ENCODE data around the gene CCDC88C. TPM values are rescaled to one million over a fixed set of nuclear protein-coding genes. Genes with fewer than 3 reads are reported as not detected.

CCDC88C gene
- polyA plus RNA-seq, 1 donor (not counting 4 experiments of a cell fraction or from before 2014, with no cell fraction given), result 2.4 TPM

DNA sequence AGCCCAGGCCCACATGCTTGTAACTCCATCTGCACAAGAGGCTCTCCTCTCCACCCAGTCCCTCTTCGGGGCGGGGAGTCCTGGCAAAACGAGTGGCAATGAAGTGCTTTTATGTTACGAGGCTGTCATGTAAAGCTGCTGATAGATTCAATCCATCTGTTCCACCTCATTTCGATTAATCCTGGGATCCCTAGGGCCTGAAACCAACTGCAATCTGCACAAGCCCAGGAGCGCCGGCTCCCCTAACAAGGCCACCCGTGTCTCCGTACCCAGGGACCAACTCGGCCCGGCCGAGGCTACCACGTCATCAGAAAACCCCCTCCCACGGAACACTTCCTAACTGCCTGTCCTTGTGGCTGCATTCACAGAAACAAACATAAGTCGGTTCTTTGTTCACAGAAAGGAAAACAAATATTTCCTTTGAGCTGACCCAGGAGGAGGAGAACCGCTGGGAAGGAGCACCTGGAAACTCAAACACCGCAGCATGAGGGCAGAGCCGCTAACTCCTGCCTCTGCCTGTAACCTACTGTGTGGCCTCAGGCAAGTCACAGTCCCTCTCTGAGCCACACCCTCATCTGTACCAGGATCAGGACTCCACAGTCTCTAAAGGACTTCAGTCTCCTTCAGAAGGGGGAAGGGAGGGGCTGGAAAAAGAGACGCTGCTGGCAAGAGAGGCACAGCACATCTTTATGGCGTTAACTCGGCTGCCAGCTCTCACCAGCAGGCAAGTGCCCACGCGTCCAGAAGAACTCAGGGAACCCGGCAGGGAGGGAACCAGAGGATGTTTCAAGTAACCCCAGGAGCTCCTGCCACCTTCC, 47.8 kb downstream of the CCDC88C start:
- DNase-seq (ENCODE audit: low read depth, low spot score), result peak; percentile 36
- dilution Hi-C loops (cut with MboI; ENCODE audit: extremely low pct_ligation_motif_present, low sequenced_read_pairs), result no loop called here
- no peaks in the 10 kb centered on the region for H3K79me2 ChIP-seq (ENCODE audit: control insufficient read depth, insufficient read depth, low read length)

DNA sequence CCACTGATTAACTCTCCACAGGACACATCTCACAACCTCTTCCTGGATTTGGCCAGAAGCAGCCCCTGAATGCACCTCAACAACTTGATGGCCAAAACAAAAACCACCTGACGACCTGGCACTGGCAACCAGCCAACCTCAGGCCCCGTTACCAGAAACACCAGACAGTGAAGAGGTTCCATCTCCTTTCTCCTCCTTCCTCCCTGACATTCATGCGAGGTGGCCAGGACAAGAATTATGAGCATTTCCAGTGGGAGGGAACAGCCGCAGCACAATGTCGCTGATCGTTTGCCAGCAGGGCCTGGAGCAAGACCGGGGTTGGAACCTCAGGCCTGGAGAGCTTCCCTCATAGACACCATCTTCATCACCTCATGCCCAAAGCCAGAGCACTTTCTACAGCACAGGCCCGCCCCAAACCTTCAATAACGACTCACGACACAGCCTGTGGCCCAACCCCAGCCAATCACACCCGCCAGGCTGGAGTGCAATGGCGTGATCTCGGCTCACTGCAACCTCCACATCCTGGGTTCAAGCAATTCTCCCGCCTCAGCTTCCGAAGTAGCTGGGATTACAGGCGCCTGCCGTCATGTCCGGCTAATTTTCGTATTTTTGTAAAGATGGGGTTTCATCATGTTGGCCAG, 48.7 kb downstream of the CCDC88C start:
- Histone ChIP-seq H3K36me3 (ENCODE audit: control insufficient read depth in 2 of 2, extremely low read depth in 1 of 2, insufficient read depth in 2 of 2, low read length in 2 of 2) (no peaks in the 10 kb centered on the region), H3K27me3 (ENCODE audit: control insufficient read depth, extremely low read depth, insufficient read depth, low read length) (no peaks in the 10 kb centered on the region), H3K9ac (ENCODE audit: control insufficient read depth, extremely low read depth, insufficient read depth, low read length) (no peak overlapping the region), H3K4me1 (ENCODE audit: control insufficient read depth, extremely low read depth, insufficient read depth, low read length) (peaks cover 25% of the 10 kb centered on the region), H3K9me3 (ENCODE audit: control insufficient read depth, low read depth, low read length) (no peaks in the 10 kb centered on the region), H3K27ac (ENCODE audit: control insufficient read depth, insufficient read depth, low read length) (no peak overlapping the region), H3K4me3 (ENCODE audit: control insufficient read depth in 2 of 3, extremely low read depth in 1 of 3, insufficient read depth in 2 of 3, low read depth in 1 of 3, low read length in 3 of 3) (no peak overlapping the region), H2AFZ (ENCODE audit: control insufficient read depth, low read length) (no peak overlapping the region), H3K79me2 (ENCODE audit: control insufficient read depth, insufficient read depth, low read length) (no peaks in the 10 kb centered on the region), H4K20me1 (ENCODE audit: control insufficient read depth, extremely low read depth, insufficient read depth, low read length) (no peaks in the 10 kb centered on the region), H3K4me2 (ENCODE audit: control insufficient read depth, extremely low read depth, insufficient read depth, low read depth, low read length) (no peak overlapping the region), H3K9me1 (ENCODE audit: control insufficient read depth, extremely low read depth, insufficient read depth, low read length) (no peaks in the 10 kb centered on the region)
- dilution Hi-C loops (cut with MboI; ENCODE audit: extremely low pct_ligation_motif_present, low sequenced_read_pairs), result no loop called here
- TF ChIP-seq, protein P1, sequence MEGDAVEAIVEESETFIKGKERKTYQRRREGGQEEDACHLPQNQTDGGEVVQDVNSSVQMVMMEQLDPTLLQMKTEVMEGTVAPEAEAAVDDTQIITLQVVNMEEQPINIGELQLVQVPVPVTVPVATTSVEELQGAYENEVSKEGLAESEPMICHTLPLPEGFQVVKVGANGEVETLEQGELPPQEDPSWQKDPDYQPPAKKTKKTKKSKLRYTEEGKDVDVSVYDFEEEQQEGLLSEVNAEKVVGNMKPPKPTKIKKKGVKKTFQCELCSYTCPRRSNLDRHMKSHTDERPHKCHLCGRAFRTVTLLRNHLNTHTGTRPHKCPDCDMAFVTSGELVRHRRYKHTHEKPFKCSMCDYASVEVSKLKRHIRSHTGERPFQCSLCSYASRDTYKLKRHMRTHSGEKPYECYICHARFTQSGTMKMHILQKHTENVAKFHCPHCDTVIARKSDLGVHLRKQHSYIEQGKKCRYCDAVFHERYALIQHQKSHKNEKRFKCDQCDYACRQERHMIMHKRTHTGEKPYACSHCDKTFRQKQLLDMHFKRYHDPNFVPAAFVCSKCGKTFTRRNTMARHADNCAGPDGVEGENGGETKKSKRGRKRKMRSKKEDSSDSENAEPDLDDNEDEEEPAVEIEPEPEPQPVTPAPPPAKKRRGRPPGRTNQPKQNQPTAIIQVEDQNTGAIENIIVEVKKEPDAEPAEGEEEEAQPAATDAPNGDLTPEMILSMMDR (optimal IDR thresholded peaks at IDR 0.05 in 1 of 3, IDR thresholded peaks at IDR 0.05 in 1 of 3, conservative IDR thresholded peaks at IDR 0.05 in 1 of 3; ENCODE audit: extremely low read depth in 1 of 3, insufficient read depth in 2 of 3, low read length in 3 of 3), result no peak
- no peak for TF ChIP-seq EZH2 (IDR thresholded peaks at IDR 0.05; ENCODE audit: low read length)
- no peak for FAIRE-seq
- DNase-seq (ENCODE audit: low read depth, low spot score), result no peak

More for the DNA sequence above, 47.8 kb downstream of the CCDC88C start:
- FAIRE-seq, result peak; percentile 34
- peak overlapping the region; percentile 14 for H3K9ac ChIP-seq (ENCODE audit: control insufficient read depth, extremely low read depth, insufficient read depth, low read length)
- peak overlapping the region; percentile 81 for H3K4me2 ChIP-seq (ENCODE audit: control insufficient read depth, extremely low read depth, insufficient read depth, low read depth, low read length)
- H3K36me3 ChIP-seq (ENCODE audit: control insufficient read depth in 2 of 2, extremely low read depth in 1 of 2, insufficient read depth in 2 of 2, low read length in 2 of 2), result no peaks in the 10 kb centered on the region
- TF ChIP-seq, protein P1 (optimal IDR thresholded peaks at IDR 0.05 in 1 of 3, IDR thresholded peaks at IDR 0.05 in 1 of 3, conservative IDR thresholded peaks at IDR 0.05 in 1 of 3; ENCODE audit: extremely low read depth in 1 of 3, insufficient read depth in 2 of 3, low read length in 3 of 3), result no peak
- TF ChIP-seq EZH2 (IDR thresholded peaks at IDR 0.05; ENCODE audit: low read length), result no peak
- H3K9me1 ChIP-seq (ENCODE audit: control insufficient read depth, extremely low read depth, insufficient read depth, low read length), result no peaks in the 10 kb centered on the region
- peak overlapping the region in 2 of 3 experiments; percentile 30 to 48 for H3K4me3 ChIP-seq (ENCODE audit: control insufficient read depth in 2 of 3, extremely low read depth in 1 of 3, insufficient read depth in 2 of 3, low read depth in 1 of 3, low read length in 3 of 3)
- H3K4me1 ChIP-seq (ENCODE audit: control insufficient read depth, extremely low read depth, insufficient read depth, low read length), result peaks cover 25% of the 10 kb centered on the region
- H3K9me3 ChIP-seq (ENCODE audit: control insufficient read depth, low read depth, low read length), result no peaks in the 10 kb centered on the region
- peak overlapping the region; percentile 85 for H2AFZ ChIP-seq (ENCODE audit: control insufficient read depth, low read length)
- H3K27ac ChIP-seq (ENCODE audit: control insufficient read depth, insufficient read depth, low read length), result no peak overlapping the region
- no peaks in the 10 kb centered on the region for H3K27me3 ChIP-seq (ENCODE audit: control insufficient read depth, extremely low read depth, insufficient read depth, low read length)
- no peaks in the 10 kb centered on the region for H4K20me1 ChIP-seq (ENCODE audit: control insufficient read depth, extremely low read depth, insufficient read depth, low read length)

All from keratinocyte (primary cell).